ENCODE measurements around the gene DRC7. TPM values are rescaled to one million over a fixed set of nuclear protein-coding genes. Genes with fewer than 3 reads are reported as not detected.

DRC7 gene
- total RNA-seq, 1 donor = not detected

GRCh38 chr16:57754354-57755060, 59.9 kb downstream of the DRC7 start:
- DNase-seq (ENCODE audit: low read depth) = no peak

GRCh38 chr16:57755061-57755684, 60.6 kb downstream of the DRC7 start:
- TF ChIP-seq CTCF (IDR thresholded peaks at IDR 0.05; ENCODE audit: insufficient read depth, low read depth, low read length) = no peak
- no peak for DNase-seq (ENCODE audit: low read depth)
- H3K4me3 ChIP-seq (ENCODE audit: low read depth, low read length) = no peak overlapping the region

More at GRCh38 chr16:57754354-57755060, 59.9 kb downstream of the DRC7 start:
- no peak overlapping the region for H3K4me3 ChIP-seq (ENCODE audit: low read depth, low read length)
- no peak for TF ChIP-seq CTCF (IDR thresholded peaks at IDR 0.05; ENCODE audit: insufficient read depth, low read depth, low read length)

DNA sequence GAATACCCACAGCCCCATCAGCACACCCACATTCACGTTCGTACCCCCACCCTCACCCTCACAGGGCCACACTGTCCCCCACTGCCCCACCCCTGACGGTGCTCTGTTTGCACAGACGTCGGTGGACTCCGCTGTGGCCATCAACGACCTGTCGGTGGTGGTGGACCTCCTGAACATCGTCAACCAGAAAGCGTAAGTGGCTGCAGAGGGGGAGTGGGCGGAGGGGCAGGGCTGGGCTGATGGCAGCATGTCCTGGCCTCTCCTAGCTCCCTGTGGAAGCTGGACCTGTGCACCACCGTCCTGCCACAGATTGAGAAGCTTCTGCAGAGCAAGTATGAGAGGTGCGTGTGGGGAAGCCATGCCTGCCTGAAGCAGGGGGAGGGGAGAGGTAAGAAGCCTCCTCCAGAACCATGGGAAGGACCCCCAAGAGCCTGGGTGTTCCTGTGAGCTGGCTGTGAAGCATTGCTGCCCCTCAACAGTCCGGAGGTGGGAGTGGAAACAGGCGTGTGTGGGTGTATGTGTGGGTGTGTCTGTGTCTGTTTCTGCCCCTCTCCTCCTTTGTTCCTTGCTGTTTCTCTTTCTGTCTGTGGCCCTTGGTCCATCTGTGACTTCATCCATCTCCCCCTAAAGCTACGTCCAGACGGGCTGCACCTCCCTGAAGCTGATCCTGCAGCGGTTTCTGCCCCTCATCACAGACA, 61.3 kb downstream of the DRC7 start:
- H3K4me3 ChIP-seq (ENCODE audit: low read depth, low read length) = no peak overlapping the region
- no peak for DNase-seq (ENCODE audit: low read depth)
- no peak for TF ChIP-seq CTCF (IDR thresholded peaks at IDR 0.05; ENCODE audit: insufficient read depth, low read depth, low read length)

DNA sequence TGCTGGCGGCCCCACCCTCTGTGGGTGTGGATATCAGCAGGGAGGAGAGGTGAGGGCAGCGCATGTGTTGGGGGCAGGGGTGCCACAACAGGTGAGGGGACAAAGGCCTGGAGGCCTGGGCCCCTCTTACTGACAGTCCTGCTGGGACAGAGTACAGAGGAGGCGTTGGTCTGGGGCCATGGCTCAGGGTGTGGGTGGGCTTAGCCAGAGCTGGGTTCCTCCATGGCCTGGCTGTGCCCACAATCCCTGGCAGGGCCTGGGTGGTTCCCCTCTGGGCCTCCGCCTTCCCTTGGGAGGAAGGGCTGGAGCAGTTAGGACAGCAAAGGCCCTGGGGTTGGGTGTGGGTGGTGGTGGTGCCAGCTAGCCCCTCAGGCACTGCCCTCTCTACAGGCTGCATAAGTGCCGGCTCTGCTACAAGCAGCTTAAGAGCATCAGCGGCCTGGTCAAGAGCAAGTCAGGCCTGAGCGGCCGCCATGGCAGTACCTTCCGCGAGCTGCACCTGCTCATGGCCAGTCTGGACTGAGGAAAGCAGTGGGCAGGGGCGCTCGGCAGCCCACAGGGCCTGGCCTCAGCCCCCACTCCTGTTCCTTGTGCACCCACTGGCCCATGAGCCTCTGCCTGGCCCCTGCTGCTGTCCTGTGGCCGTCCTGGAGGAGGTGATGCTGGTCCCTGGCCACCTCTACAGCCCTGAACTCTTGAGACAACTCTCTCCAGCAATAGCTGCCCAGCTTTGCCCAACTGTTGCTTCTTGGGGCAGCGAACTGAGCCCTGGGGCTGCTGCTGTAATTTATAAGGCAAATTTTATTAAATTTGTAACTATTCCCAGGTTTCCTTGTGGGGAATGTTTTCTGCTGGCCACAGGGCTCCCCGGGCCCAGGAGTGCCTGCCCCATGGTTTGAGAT, 62.1 kb downstream of the DRC7 start:
- no peak for TF ChIP-seq CTCF (IDR thresholded peaks at IDR 0.05; ENCODE audit: insufficient read depth, low read depth, low read length)
- no peak for DNase-seq (ENCODE audit: low read depth)
- H3K4me3 ChIP-seq (ENCODE audit: low read depth, low read length) = no peak overlapping the region

- peak; percentile 77 for DNase-seq (ENCODE audit: low read depth)
- H3K4me3 ChIP-seq (ENCODE audit: low read depth, low read length) = no peak overlapping the region
- TF ChIP-seq CTCF (IDR thresholded peaks at IDR 0.05; ENCODE audit: insufficient read depth, low read depth, low read length) = peak; percentile 95
These were observed 62.8 kb downstream of the DRC7 start for GRCh38 chr16:57757326-57757786.

DNA sequence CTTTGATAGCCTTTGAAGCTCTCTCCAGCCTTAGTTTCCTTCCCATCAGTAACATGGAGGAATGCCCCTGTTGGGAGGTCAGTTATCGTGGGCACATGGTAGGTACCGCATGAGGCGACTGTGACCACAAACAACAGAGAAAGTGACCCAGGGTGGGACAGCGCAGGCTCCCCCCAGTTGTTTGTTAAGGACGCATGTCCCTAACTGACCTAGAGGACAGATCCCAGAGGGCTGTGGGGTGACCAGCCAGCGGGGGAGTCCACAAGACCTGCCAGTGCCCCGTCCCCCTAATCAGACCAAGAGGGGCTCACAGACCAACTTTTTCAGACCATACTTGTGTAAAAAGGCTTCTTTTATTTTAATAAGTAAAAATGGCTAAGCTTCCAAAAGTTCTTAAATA, 63.3 kb downstream of the DRC7 start:
- TF ChIP-seq CTCF (IDR thresholded peaks at IDR 0.05; ENCODE audit: insufficient read depth, low read depth, low read length) = no peak
- no peak for DNase-seq (ENCODE audit: low read depth)
- H3K4me3 ChIP-seq (ENCODE audit: low read depth, low read length) = no peak overlapping the region

Data from fibroblast of villous mesenchyme (primary cell).